LoVo (cell line): ENCODE measurements around the gene ETS1.

Source experiments
- DNase-seq: peaks from one replicate; pipeline ENCODE4 v3.0.0-alpha.2; 2016; ENCODE audit warnings: low spot score

ETS1 gene

DNA sequence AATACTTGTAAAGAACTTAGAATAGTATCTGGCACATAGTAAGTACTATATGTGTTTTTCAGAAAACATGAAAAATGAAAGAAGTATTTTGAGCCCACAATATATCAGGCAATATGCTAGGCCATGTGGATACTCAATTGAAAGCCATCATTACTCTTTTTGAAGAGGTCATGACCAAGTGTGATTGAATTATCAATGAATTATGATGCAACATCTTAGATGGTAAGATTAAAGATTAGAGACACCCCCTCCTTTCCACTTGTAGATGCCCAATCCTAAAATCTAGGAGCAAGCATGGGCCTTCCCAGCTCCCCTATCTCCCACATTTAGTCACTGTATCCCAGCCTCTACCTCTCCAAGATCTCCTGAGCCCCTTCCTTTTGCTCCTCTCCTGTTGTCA is 154.4 kb downstream of the ETS1 start:
- no peak for DNase-seq

DNA sequence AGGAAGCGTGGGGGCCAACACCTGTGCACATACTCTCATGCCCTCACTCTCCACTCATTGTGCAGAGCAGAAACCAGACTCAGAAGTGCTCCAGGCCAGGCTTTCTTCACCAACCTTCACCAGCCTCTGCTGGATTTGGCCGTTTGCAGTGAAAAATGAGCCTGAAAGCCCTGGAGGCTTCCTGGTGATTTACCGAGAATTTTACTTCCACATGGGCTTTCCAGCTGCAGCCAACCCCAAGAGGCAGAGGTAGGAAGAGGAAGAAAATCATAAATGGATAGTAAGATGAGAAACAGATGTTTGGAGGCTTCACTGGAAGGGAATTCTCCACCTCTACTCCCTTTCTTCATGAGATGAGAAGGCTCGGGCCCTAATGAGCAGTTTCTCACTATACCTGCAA is 155.4 kb downstream of the ETS1 start:
- DNase-seq = no peak

DNA sequence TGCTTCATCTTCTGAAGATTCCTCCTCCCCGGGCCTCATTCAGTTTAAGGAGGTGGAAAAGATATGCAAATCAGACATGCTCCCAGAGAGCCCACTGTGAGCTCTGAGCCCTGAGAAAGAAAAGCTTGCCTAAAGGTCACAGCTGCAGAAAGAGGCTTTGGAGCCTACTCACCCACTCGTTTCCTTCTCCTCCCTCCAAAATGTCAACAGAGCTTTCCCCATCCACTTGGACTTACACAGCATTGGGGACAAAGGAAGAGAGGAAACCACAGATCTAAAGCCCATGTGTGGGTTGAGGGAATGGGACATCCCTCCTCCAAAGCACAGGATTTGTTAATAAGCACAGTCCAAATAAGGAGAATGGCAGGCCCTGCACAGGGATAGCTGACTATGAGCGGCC is 158.4 kb downstream of the ETS1 start:
- no peak for DNase-seq

DNA sequence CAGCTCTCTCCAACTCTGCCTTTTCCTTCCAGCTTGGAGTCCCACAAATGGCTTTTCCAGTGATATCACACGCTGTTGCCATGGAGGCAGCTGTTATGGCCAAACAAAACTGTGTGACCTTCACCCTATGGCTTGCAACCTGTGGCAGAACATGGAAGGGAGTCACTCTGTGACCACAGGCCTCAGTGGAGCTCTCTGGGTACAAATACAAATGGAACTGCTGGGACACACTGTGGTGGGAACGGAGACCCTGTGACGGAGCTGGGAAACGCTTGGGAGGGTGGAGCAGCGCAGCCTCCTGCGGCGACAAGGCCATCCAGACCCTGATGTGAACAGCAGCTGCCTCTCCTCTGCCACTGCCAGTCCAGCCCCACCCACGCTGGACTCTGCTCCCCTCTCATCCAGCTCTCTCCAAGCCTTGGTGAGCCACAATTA is 162.5 kb downstream of the ETS1 start:
- DNase-seq = no peak

DNA sequence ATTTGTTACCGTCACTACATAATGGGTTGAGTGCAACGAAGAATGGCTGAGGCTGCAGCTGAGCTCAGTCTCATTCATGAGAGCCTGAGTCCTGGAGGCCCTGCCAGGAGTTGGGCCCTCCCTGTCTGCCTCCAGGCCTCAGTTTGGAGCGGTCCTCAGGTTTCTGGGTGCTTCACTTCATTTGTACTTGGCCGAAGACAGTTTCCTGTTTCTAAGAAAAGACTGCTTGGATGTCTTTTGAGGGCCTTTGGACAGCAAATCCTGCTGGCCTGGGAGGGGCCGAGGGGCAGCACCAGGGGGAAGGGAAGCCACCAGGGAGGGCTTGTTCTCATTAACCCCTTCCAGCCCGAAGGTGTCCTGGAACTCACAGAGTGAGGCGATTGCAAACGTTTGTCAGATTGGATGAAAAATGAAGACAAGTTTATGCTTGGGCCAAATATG is 163.1 kb downstream of the ETS1 start:
- no peak for DNase-seq

DNA sequence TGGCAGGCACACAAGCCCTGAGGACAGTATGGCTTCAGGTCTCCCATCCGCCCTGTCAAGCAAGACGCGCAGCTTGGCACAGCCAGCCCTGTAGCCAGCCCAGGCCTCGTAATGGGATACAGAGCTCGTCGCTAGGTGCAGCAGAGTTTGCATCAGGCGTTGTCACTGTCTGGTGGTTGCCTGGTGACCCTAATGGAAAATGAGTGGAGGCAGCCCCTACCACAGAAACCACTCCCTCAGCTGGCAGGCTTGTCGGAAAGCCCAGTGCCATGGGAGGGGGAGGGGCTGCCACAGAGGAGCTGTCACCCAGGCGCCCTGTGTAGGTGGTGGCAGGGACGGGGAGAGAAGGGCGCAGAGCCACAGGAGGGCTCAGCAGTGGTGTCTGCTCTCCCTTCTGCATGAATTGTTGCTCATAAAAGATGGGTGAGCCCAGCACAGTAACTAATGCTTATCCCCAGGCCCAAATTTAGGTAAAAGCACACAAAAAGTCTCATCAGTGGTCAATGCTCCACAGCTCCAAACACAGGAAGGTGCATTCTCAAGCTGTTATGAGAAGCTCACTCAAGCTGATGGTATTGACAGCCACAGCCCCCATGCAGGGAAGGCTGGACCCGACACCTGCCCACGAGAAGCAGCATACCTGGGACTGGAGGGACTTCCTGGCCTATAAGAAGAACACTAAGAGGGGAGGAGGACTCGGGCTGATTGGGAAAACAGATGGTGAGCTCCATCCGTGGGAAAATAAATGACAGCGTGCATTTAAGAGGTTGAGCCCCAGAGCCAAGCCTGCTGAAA is 164.6 kb downstream of the ETS1 start:
- DNase-seq = no peak

DNA sequence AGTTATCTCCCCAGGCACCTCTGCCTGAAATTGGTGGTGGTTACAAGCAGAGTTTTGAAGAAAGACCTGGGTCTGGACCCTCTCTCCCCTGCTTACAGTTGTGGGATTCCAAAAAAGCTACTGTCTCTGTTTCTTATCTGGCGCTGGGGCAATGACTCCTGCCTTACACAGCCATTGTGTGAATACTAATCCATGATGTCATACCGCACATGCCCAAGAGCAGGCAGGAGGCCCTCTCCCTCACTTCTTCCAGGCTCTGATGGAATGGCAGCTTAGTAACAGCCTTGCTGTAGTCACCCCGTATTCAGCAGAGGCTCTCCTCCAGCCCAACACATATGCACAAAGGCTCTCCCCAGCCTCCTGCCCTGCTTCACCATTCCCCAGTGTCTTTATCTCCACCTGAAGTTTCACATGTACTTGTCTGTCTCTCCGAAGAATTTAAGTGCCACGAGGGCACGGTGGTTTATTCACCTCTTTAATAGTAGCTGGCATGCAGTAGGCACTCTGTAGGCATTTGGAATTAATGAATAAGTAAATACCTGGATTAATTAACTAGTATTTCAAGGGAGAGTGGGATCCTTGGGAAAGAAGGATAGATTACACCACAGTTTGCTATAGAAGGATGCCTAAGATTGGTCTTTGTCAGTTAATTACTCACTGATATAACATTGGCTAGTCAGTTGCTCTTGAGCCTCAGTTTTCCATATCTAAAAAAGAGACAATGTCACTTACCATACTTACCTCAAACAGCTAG is 165.6 kb downstream of the ETS1 start:
- DNase-seq = no peak

DNA sequence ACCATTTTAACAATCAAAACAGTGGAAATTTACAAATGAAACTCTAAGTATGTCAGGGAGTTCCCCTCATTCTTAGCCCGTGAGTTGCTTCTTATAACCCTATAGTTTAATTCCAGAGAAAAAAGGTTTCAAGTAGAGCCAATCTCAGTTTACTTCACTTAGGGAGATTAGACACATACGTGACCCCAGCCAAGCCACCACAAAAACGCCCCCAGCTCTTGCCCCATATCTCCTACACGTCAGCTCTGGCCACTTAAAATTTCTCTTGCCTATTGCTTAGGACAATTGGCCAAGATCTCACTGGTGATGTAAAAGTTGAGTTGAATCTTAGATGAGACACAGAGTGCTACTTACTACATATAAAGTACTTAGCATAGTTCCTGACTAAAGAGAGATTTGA is 166.4 kb downstream of the ETS1 start:
- DNase-seq = no peak

DNA sequence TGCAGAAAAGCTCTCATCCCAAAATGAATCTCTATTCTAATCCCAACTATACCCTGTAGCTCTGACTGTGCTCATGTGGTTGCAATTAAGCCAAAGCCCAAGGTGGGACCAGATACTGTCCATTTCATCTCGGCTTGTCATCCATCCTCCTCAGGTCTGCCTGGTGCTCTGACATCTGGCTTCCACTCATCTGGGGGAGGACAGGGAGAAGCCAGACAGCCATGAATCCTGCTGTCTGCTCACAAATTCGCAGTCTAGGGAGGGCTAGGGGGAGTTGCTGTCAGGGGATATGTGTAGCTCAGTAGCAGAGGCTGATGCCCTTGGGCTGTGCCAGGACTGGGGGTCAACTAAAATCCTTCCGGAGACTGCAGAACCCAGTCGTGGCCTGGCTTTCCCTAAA is 167.1 kb downstream of the ETS1 start:
- DNase-seq = no peak

DNA sequence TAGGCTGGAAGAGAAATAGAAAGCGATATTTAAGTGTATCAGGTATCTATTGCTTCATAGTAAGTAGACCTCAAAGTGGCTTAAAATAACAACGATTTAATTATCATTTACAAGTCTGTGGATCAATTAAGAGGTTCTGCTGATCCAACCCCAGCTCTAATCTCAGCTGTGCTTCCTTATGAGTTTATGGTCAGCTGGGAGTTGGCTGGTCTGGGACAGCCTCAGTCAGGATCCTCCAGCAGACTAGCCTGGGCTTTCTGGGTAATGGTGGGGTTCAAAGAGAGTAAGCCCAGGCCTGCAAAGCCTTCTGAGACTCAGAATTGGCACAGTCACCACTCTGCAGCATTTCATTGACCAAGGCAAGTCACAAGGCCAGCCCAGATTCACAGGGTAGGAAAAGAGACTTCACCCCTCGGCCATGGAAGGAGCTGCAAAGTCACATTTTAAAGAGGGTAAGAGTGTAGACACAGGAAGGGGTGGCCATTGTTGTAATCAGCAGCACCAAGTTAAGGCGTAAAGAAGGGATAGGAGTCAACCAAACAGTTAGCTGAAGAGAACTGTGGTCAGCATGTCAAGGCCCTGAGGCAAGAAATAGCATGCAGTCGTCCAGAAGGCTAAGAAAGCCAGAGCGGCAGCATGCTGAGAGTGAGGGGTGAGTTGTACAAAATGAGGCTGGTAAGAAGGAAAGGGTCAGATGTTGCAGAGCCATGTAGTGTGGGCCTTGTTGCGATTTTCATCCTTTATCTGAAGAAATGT is 168.2 kb downstream of the ETS1 start:
- DNase-seq = no peak

DNA sequence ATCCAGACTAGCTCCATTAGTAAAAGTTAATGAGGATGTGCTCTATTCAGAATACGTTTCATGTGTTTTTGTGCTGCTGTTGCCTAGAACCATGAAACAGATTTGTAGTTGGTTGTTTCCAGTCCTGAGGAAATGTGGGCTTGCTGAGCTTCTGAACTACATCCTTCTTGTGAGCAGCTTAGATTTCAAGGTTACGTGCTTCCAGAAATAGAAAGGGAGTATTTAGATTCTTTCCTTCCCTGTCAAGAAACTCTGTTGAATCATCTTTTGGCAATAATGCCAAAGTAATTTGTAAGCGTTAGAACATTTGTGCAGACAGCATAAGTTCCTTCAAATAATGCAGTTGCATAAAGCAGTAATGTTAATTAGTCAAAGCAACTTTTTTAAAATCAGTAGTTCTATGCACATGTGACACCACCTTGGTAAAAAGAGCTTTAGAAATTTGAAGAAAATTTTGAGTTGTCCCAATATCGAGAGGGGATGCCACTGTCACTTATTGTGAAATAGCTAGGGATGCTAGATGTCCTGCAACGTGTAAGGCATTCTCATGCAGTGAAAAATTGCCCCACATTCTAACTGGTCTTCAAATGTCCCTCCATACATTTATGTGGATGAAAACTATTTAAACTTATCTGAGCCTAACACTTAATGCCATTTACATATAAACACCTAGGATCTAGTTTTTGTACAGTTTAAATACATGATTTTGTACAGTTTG is 169.6 kb downstream of the ETS1 start:
- DNase-seq = no peak

DNA sequence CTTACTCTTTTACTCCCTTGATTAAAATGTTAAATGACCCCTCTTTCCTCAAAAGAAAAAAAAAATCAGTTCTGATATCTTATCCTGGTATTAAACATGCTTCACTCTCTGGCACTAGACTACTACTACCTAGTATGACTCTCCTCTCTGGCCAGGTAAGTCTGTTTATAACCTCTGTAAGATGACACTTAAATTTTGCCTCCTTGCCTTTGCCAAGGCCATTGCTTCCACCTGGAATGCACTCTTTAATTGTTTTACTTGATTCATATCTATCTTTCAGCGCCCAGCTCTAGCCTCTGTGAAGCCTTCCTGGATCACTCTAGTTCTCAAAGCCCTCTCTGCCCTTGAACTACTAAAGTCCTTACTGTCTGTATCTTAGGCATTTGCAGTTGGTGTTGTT is 170.4 kb downstream of the ETS1 start:
- no peak for DNase-seq

DNA sequence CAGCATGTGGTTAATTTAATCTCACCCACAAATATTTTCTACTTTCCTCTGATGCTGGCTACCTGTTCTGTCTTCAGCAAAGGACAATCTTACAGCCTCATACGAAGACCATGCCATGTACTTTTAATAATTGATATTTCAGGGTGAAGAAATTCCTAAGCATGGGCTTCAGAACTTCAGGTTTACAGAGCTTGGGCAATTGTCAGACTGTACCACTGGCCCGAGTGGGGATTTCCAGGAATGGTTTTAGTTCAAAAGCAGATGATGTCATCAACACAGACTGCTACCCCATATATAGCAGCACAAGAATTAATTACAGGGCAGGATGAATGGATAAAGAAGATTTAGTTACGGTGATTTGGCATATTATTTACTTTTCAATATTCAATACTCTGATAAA is 171.8 kb downstream of the ETS1 start:
- no peak for DNase-seq

DNA sequence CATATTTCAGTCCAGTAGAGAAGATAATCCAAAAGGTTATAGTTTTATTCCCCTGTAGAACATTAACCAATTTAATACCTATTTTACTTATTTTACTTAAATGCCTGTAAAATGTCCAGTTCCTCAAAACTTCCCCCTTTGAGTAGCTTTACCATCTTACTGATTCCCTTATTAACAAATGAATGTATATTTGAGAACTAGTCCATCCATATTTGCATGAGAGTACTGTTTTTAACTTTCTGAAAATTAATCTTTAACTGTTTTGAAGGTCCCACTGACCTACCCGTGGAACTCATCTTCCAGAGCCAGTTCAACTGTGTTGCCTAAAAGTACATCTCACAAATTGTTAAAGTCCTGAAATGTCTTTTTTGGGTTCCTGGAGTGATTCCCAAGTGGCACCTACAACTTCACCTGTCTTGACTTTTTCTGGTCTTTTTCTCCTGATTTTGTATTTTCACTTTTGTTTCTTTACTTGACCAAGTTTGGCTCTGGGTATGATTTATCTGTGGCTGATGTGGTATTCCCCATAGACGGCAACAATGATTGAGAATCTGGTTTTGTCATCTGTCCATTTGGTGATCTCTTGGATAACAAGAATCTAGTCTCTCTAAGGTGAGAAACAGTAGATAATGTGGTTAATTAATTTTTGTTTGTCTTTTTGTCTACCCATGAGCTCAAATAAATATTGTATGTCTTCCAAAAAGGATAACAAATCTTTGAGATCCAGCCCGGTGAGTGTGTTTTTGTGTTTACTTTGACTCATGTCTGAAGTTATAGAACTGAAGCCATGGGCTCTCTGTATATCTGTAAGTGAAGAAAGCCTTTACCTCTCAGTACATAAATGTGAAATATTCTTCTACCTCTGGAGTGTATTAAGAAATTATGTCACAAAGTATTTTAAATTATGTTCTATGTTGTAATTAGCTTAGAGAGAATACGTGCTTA is 174.2 kb downstream of the ETS1 start:
- no peak for DNase-seq

DNA sequence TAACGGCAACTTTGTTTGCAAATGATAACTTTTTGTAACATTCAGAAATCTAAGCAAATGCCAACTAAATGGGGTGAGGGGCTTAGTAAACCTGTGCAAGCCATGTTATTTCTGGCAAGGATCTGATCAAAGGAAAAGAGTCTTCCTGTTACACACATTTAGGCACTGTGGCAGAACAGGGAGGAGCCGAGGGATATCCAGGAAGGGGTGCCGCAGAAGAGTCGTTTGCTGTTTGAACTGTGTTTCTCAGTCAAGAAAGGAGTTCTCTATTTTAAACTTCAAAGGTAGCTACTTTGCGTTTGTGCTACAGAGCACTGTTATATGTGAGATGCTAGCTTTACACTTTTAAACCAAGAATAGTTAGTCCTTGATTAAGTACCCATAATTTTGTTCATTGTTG is 175.5 kb downstream of the ETS1 start:
- DNase-seq = no peak

DNA sequence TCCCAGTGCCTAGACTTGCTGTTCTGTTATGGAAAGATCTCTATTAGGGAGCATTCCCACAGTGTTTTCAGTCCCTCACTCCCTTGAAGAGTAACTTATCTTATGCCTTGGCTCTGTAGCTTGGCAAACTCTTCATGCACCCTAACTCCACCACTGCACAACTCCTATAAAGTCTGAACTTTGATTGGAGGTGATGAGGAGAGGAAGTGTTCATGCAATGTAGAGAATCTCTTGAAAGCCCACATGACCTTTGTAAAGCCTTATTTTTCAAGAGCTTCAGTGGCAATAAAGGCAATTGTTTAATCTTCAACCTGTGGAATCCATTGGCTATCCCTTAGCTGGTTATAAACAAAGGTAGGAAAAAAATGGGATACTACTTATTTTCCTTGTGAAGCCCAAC is 176.2 kb downstream of the ETS1 start:
- no peak for DNase-seq

DNA sequence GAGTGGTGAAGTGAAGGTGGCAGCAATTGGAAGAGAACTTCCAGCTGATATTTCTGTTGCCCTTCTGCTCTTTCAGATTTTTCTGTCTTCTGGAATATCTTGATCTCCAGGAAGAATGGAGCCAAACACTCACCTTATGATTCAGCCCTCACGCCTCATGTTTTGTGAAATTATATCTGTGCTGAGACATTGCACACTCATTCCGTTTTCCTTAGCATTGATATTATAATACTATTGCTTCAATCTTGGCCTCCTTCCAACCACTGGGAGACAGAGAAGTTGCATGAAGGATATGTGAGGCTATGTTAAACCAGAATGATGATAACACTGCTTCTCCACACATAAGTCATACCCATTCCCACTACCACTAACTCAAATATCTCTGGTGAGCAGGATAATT is 177.9 kb downstream of the ETS1 start:
- no peak for DNase-seq
